Left lung (tissue), 10 donors: ENCODE measurements around the gene TH. TPM values are rescaled to one million over a fixed set of nuclear protein-coding genes. Genes with fewer than 3 reads are reported as not detected.

Source experiments
- ATAC-seq: fragments of 200-7000 bp; cut with Tn5 transposase; one replicate; pipeline ENCODE4 v1.9.1; 2020; ENCODE audit warnings: moderate library complexity
- DNase-seq, 4 donors: peaks; one replicate each; pipeline ENCODE4 v3.0.0-alpha.2; 2013 to 2020
- H3K27ac ChIP-seq, 2 donors: fragments of 200-600 bp; sonication (generic) in 1 of 2; one replicate each; pipeline versions ENCODE4 v1.5.0 to v1.8.0; 2020 to 2021
- H3K27me3 ChIP-seq, 2 donors: fragments of 200-600 bp; sonication (generic) in 1 of 2; one replicate each; pipeline versions ENCODE4 v1.5.0 to v1.8.0; 2020 to 2021
- H3K36me3 ChIP-seq, 2 donors: fragments of 200-600 bp; sonication (generic) in 1 of 2; one replicate each; pipeline versions ENCODE4 v1.5.0 to v1.8.0; 2020 to 2021
- H3K4me1 ChIP-seq, 2 donors: fragments of 200-600 bp; one replicate each; pipeline ENCODE4 v1.8.0; 2021
- H3K4me3 ChIP-seq, 2 donors: fragments of 200-600 bp; sonication (generic) in 1 of 2; one replicate each; pipeline versions ENCODE4 v1.5.0 to v1.8.0; 2020 to 2021; ENCODE audit warnings: mild to moderate bottlenecking in 1 of 2
- H3K9me3 ChIP-seq, 2 donors: fragments of 200-600 bp; sonication (generic) in 1 of 2; one replicate each; pipeline versions ENCODE4 v1.5.0 to v1.8.0; 2020 to 2021
- CTCF ChIP-seq, 2 donors: fragments of 200-600 bp; sonication (generic) in 1 of 2; IDR thresholded peaks; one replicate each; pipeline versions ENCODE4 v1.5.0 to v1.8.0; 2021; ENCODE audit warnings: antibody characterized with exemption in 2 of 2
- intact Hi-C, 2 donors: fragments of 100-400 bp; cut with DNase I; formaldehyde crosslinking; loops; one replicate each; pipeline versions ENCODE4 v1.11.2 to v1.14.2; 2022
- polyA plus RNA-seq, 6 donors: library from polyadenylated mRNA; unstranded; fragments of 120-200 nt; gene quantifications; one replicate each; pipeline ENCODE4 v1.2.1, GENCODE V29; 2013; ENCODE audit not compliant: insufficient read length in 6 of 6
- total RNA-seq, 2 donors: library from RNA; stranded (reverse); fragmentation: NEBNext Ultra II Directional; extraction: Animal tissue kit (Norgen Biotek cat#: 25700); gene quantifications; one replicate each; pipeline ENCODE4 v1.2.1, GENCODE V29; 2021
- donor health status: DM: no; HTN: yes; CAD: no.
- donor health status: DM: no; HTN: no; CAD: no.

The TH gene
- total and polyA plus RNA-seq, 8 donors, result 0.18 to 1.4 (median 0.55) TPM

GRCh38 chr11:2177076-2177475 is 5.5 kb upstream of the TH start:
- no peaks in the 10 kb centered on the region for H3K4me1 ChIP-seq
- no peaks in the 10 kb centered on the region for H3K36me3 ChIP-seq
- H3K9me3 ChIP-seq, result no peaks in the 10 kb centered on the region
- no peak overlapping the region for H3K4me3 ChIP-seq
- ATAC-seq (no peak), DNase-seq (no peak)
- H3K27me3 ChIP-seq, result peaks cover 0 to 41% of the 10 kb centered on the region in 2 donors
- intact Hi-C loops, result no loop called here
- H3K27ac ChIP-seq, result no peak overlapping the region
- TF ChIP-seq CTCF (IDR thresholded peaks at IDR 0.05), result no peak

GRCh38 chr11:2176389-2176900 is 4.8 kb upstream of the TH start:
- Histone ChIP-seq H3K27ac (no peak overlapping the region), H3K36me3 (no peaks in the 10 kb centered on the region), H3K27me3 (peaks cover 0 to 42% of the 10 kb centered on the region in 2 donors), H3K9me3 (no peaks in the 10 kb centered on the region), H3K4me3 (no peak overlapping the region), H3K4me1 (no peaks in the 10 kb centered on the region)
- ATAC-seq (no peak), DNase-seq (no peak)
- intact Hi-C loops, result no loop called here
- no peak for TF ChIP-seq CTCF (IDR thresholded peaks at IDR 0.05)

GRCh38 chr11:2175659-2176058 is 4.0 kb upstream of the TH start:
- no peak for DNase-seq
- H3K27me3 ChIP-seq, result peaks cover 0 to 43% of the 10 kb centered on the region in 2 donors

GRCh38 chr11:2174361-2174760 is 2.7 kb upstream of the TH start:
- no peaks in the 10 kb centered on the region for H3K36me3 ChIP-seq
- ATAC-seq (no peak), DNase-seq (no peak)

More at GRCh38 chr11:2175659-2176058, 4.0 kb upstream of the TH start:
- no peaks in the 10 kb centered on the region for H3K4me1 ChIP-seq
- no peak for TF ChIP-seq CTCF (IDR thresholded peaks at IDR 0.05)
- intact Hi-C loops, result no loop called here
- H3K9me3 ChIP-seq, result no peaks in the 10 kb centered on the region
- H3K4me3 ChIP-seq, result no peak overlapping the region
- no peak overlapping the region for H3K27ac ChIP-seq
- ATAC-seq, result peak; percentile 34
- no peaks in the 10 kb centered on the region for H3K36me3 ChIP-seq

GRCh38 chr11:2173761-2174160 is 2.1 kb upstream of the TH start:
- no peak for ATAC-seq
- Histone ChIP-seq H3K27ac (no peak overlapping the region), H3K4me3 (no peak overlapping the region), H3K36me3 (no peaks in the 10 kb centered on the region), H3K27me3 (peaks cover 0 to 43% of the 10 kb centered on the region in 2 donors), H3K9me3 (no peaks in the 10 kb centered on the region), H3K4me1 (no peaks in the 10 kb centered on the region)
- intact Hi-C loops, result no loop called here
- DNase-seq, result no peak
- no peak for TF ChIP-seq CTCF (IDR thresholded peaks at IDR 0.05)

More at GRCh38 chr11:2174361-2174760, 2.7 kb upstream of the TH start:
- Histone ChIP-seq H3K27ac (no peak overlapping the region), H3K9me3 (no peaks in the 10 kb centered on the region), H3K4me1 (no peaks in the 10 kb centered on the region), H3K27me3 (peaks cover 0 to 43% of the 10 kb centered on the region in 2 donors), H3K4me3 (no peak overlapping the region)
- TF ChIP-seq CTCF (IDR thresholded peaks at IDR 0.05), result no peak
- intact Hi-C loops, result no loop called here
